Measurements from ENCODE around the gene EOGT.

DNA sequence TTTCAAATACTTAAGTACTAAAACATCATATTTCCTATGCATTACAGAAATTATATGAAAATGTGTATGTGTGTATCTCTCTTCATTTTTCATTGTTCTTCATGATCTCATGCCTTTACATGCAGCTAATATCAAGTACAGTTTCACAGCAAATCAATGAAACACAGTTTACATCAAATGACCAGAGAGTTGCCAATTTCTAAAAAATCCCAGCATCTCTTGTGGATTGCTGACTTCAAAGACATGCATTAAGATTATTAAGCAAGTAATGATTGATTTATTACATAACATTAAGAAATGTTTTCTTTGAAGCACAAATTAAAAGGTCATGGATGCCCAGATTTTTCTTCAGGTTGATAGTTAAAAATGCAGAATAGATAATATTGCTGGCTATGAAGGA, 50.1 kb downstream of the EOGT start:
- TF ChIP-seq EZH2 (optimal IDR thresholded peaks at IDR 0.05; ENCODE audit: low read depth, low read length) (no peak), EZH2phosphoT487 (IDR thresholded peaks at IDR 0.05; ENCODE audit: low read length) (no peak)
- TF ChIP-seq, protein P1, sequence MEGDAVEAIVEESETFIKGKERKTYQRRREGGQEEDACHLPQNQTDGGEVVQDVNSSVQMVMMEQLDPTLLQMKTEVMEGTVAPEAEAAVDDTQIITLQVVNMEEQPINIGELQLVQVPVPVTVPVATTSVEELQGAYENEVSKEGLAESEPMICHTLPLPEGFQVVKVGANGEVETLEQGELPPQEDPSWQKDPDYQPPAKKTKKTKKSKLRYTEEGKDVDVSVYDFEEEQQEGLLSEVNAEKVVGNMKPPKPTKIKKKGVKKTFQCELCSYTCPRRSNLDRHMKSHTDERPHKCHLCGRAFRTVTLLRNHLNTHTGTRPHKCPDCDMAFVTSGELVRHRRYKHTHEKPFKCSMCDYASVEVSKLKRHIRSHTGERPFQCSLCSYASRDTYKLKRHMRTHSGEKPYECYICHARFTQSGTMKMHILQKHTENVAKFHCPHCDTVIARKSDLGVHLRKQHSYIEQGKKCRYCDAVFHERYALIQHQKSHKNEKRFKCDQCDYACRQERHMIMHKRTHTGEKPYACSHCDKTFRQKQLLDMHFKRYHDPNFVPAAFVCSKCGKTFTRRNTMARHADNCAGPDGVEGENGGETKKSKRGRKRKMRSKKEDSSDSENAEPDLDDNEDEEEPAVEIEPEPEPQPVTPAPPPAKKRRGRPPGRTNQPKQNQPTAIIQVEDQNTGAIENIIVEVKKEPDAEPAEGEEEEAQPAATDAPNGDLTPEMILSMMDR (IDR thresholded peaks at IDR 0.05; ENCODE audit: low read length), result no peak

All from MM.1S (cell line).